ENCODE results near the gene FN3K. TPM values are rescaled to one million over a fixed set of nuclear protein-coding genes. Genes with fewer than 3 reads are reported as not detected.
"Not testable (repeated sequence)": the region's sequence is repeated elsewhere in the genome, so short reads cannot be mapped to it uniquely, and the experiment has no call there.

The FN3K gene
- total RNA-seq, 2 donors from 2014 or later: 5.1 to 28.3 TPM

- H3K9me3 ChIP-seq: no peaks in the 10 kb centered on the region
- H3K27ac ChIP-seq: no peak overlapping the region
- H3K4me3 ChIP-seq: no peak overlapping the region
- no peaks in the 10 kb centered on the region for H3K27me3 ChIP-seq
- TF ChIP-seq CTCF (IDR thresholded peaks at IDR 0.05): no peak
- H3K36me3 ChIP-seq: peaks cover 14% of the 10 kb centered on the region
- H3K4me1 ChIP-seq: peaks cover 0 to 1% of the 10 kb centered on the region in 2 donors
- DNase-seq (ENCODE audit: low spot score): no peak
Measured at GRCh38 chr17:82780195-82780594, 44.8 kb downstream of the FN3K start.

- no peaks in the 10 kb centered on the region for H3K27me3 ChIP-seq
- no peak for TF ChIP-seq CTCF (IDR thresholded peaks at IDR 0.05)
- H3K9me3 ChIP-seq: no peaks in the 10 kb centered on the region
- DNase-seq (ENCODE audit: low spot score): no peak
- no peaks in the 10 kb centered on the region for H3K4me1 ChIP-seq
- no peak overlapping the region for H3K27ac ChIP-seq
- H3K4me3 ChIP-seq: no peak overlapping the region
- peaks cover 14% of the 10 kb centered on the region for H3K36me3 ChIP-seq
Measured at GRCh38 chr17:82780971-82781893, 45.8 kb downstream of the FN3K start.

- Histone ChIP-seq H3K4me3 (no peak overlapping the region), H3K36me3 (peaks cover 14% of the 10 kb centered on the region), H3K4me1 (no peaks in the 10 kb centered on the region), H3K9me3 (no peaks in the 10 kb centered on the region), H3K27me3 (no peaks in the 10 kb centered on the region), H3K27ac (peak overlapping the region in 1 of 2 donors; percentile 6)
- peak; percentile 94 to 97 for TF ChIP-seq CTCF (IDR thresholded peaks at IDR 0.05)
- DNase-seq (ENCODE audit: low spot score): peak; percentile 82
Measured at GRCh38 chr17:82781894-82782274, 46.5 kb downstream of the FN3K start.

GRCh38 chr17:82782657-82783207, 47.3 kb downstream of the FN3K start:
- no peak for DNase-seq (ENCODE audit: low spot score)
- Histone ChIP-seq H3K36me3 (peaks cover 14% of the 10 kb centered on the region), H3K27ac (peak overlapping the region in 1 of 2 donors; percentile 16), H3K9me3 (no peaks in the 10 kb centered on the region), H3K27me3 (no peaks in the 10 kb centered on the region), H3K4me1 (no peaks in the 10 kb centered on the region), H3K4me3 (no peak overlapping the region)
- no peak for TF ChIP-seq CTCF (IDR thresholded peaks at IDR 0.05)

- Histone ChIP-seq H3K9me3 (no peaks in the 10 kb centered on the region), H3K27me3 (no peaks in the 10 kb centered on the region), H3K4me3 (no peak overlapping the region), H3K4me1 (no peaks in the 10 kb centered on the region), H3K36me3 (peaks cover 14% of the 10 kb centered on the region), H3K27ac (no peak overlapping the region)
- no peak for DNase-seq (ENCODE audit: low spot score)
- no peak for TF ChIP-seq CTCF (IDR thresholded peaks at IDR 0.05)
Measured at GRCh38 chr17:82783498-82783897, 48.1 kb downstream of the FN3K start.

- not testable (repeated sequence) for DNase-seq (ENCODE audit: low spot score); H3K27ac ChIP-seq; H3K9me3 ChIP-seq; H3K27me3 ChIP-seq; H3K4me3 ChIP-seq
- H3K36me3 ChIP-seq: peaks cover 14% of the 10 kb centered on the region
- H3K4me1 ChIP-seq: peaks cover 0 to 12% of the 10 kb centered on the region in 2 donors
Measured at GRCh38 chr17:82785581-82785980, 50.2 kb downstream of the FN3K start.
